Endothelial cell (in vitro differentiated cells): ENCODE results near the gene UPF1. TPM values are rescaled to one million over a fixed set of nuclear protein-coding genes. Genes with fewer than 3 reads are reported as not detected.
A peak's percentile ranks its signal among the peaks of the same experiment; 100 is the strongest.

Experiments
- DNase-seq: peaks from one replicate; pipeline ENCODE4 v3.0.0; 2021; ENCODE audit warnings: low spot score
- H3K27ac Mint-ChIP-seq: one replicate; pipeline ENCODE4 v1.8.0; 2021; ENCODE audit warnings: mixed read lengths, inconsistent platforms; ENCODE audit not compliant: unreplicated experiment
- H3K27me3 Mint-ChIP-seq: one replicate; pipeline ENCODE4 v1.8.0; 2021; ENCODE audit warnings: mild to moderate bottlenecking, moderate library complexity, mixed read lengths, inconsistent platforms; ENCODE audit not compliant: unreplicated experiment
- H3K36me3 Mint-ChIP-seq: one replicate; pipeline ENCODE4 v1.8.0; 2021; ENCODE audit warnings: mild to moderate bottlenecking, low read depth, mixed read lengths, inconsistent platforms; ENCODE audit not compliant: unreplicated experiment
- H3K4me1 Mint-ChIP-seq: one replicate; pipeline ENCODE4 v1.8.0; 2021; ENCODE audit warnings: mild to moderate bottlenecking, mixed read lengths, inconsistent platforms; ENCODE audit not compliant: unreplicated experiment
- H3K4me3 Mint-ChIP-seq: one replicate; pipeline ENCODE4 v1.8.0; 2021; ENCODE audit warnings: mild to moderate bottlenecking, mixed read lengths, inconsistent platforms; ENCODE audit not compliant: unreplicated experiment
- H3K9me3 Mint-ChIP-seq: one replicate; pipeline ENCODE4 v1.8.0; 2021; ENCODE audit warnings: mixed read lengths, inconsistent platforms; ENCODE audit not compliant: unreplicated experiment
- CTCF ChIP-seq: fragments of 200-600 bp; sonication (generic); IDR thresholded peaks from one replicate; pipeline ENCODE4 v1.5.0; 2021; ENCODE audit warnings: antibody characterized with exemption; ENCODE audit not compliant: unreplicated experiment
- total RNA-seq: library from RNA; stranded (reverse); fragmentation: NEBNext Ultra II Directional; extraction: Animal tissue kit (Norgen Biotek cat#: 25700); gene quantifications from one replicate; pipeline ENCODE4 v1.2.1, GENCODE V29; 2021; ENCODE audit not compliant: unreplicated experiment

Gene UPF1
- total RNA-seq, 1 donor from 2014 or later = 69.8 TPM

- no peaks in the 10 kb centered on the region for H3K9me3 Mint-ChIP-seq
- no peak for DNase-seq
- TF ChIP-seq CTCF = no peak
- H3K4me3 Mint-ChIP-seq = peak overlapping the region; percentile 56
- no peaks in the 10 kb centered on the region for H3K4me1 Mint-ChIP-seq
- H3K27ac Mint-ChIP-seq = no peak overlapping the region
- peaks cover 4% of the 10 kb centered on the region for H3K27me3 Mint-ChIP-seq
- H3K36me3 Mint-ChIP-seq = peaks cover 26% of the 10 kb centered on the region
Measured at GRCh38 chr19:18905058-18905456, 73.3 kb downstream of the UPF1 start.

DNA sequence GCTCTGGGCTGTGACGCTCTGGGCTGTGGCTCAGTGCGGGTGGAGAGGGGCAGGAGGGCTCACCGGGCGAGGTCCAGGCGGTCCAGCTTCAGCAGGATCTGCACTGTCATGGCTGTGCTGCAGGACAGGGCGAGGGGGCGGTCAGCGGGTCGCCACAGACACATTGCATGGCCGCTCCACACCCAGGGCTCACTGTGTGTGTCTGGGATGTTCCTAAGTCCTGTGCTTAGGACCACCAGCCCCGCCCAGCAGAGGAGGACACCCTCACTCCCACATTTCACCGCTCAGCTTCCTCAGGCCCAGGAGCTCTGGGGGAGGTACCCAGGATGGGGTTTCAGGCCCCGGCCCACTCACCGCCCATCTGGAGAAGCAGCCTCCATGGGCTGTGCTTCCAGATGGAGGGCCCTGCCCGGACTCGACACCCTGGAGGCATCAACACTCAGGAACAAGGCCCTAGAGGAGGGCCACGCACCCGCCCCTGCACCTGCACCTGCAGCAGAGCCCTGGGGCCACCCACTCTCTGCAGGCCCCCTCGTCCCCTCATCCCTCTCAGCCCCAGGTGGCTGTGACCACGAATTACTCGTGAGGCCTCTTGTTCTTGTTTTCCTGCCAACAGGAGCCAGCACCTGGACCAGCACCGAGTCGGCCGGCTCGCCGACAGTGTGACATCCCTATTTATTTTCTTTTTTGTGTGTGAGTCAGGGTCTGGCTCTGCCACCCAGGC is 73.9 kb downstream of the UPF1 start:
- peaks cover 4% of the 10 kb centered on the region for H3K27me3 Mint-ChIP-seq
- H3K4me3 Mint-ChIP-seq = peak overlapping the region; percentile 56
- H3K9me3 Mint-ChIP-seq = no peaks in the 10 kb centered on the region
- H3K36me3 Mint-ChIP-seq = peaks cover 24% of the 10 kb centered on the region
- no peak overlapping the region for H3K27ac Mint-ChIP-seq
- no peak for TF ChIP-seq CTCF
- DNase-seq = no peak
- no peaks in the 10 kb centered on the region for H3K4me1 Mint-ChIP-seq

DNA sequence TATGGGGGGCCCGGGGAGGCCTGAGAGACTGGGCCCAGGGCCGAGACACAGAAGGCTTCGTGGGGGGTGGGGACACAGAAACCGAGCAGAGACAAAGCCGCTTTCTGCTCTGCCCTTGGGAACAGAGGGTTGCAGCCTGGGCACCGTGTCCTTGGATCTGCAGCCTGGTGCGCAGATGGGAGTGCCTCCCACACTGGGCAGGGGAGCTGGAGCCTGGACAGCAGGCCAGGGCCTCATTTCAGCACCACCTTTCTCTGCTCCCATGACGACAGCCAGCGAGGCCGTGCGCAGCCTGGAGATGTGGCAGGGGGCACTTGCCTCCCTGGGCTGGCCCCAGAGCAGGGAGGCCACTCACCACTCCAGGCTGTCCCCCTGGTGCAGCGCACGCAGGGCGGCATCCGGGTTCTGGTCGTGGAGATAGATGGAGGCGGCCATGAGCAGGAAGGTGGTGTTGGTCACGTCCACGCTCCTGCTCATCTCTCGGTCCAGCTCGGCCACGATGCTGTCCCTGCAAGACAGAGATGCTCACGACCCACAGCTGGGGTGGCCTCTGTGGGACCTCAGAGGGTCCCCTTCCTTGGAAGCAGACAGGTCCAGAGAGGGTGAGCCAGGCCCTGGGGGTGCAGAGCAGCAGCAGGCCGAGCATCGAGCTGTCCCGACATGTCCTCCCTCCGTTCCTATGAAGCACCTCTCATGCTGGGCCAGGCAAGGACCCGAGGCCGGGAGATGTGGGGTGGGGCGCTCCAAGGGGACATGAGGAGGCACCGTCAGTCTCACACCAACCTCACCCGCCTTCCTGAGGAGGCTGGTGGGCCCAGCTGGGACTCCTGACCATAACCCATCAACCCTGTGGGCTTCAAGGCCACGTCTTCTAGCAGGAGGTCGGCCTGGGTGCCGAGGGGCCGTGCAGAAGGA is 75.1 kb downstream of the UPF1 start:
- no peak overlapping the region for H3K4me3 Mint-ChIP-seq
- H3K36me3 Mint-ChIP-seq = peaks cover 17% of the 10 kb centered on the region
- no peaks in the 10 kb centered on the region for H3K4me1 Mint-ChIP-seq
- no peak for TF ChIP-seq CTCF
- no peaks in the 10 kb centered on the region for H3K27me3 Mint-ChIP-seq
- H3K27ac Mint-ChIP-seq = no peak overlapping the region
- no peaks in the 10 kb centered on the region for H3K9me3 Mint-ChIP-seq
- no peak for DNase-seq

DNA sequence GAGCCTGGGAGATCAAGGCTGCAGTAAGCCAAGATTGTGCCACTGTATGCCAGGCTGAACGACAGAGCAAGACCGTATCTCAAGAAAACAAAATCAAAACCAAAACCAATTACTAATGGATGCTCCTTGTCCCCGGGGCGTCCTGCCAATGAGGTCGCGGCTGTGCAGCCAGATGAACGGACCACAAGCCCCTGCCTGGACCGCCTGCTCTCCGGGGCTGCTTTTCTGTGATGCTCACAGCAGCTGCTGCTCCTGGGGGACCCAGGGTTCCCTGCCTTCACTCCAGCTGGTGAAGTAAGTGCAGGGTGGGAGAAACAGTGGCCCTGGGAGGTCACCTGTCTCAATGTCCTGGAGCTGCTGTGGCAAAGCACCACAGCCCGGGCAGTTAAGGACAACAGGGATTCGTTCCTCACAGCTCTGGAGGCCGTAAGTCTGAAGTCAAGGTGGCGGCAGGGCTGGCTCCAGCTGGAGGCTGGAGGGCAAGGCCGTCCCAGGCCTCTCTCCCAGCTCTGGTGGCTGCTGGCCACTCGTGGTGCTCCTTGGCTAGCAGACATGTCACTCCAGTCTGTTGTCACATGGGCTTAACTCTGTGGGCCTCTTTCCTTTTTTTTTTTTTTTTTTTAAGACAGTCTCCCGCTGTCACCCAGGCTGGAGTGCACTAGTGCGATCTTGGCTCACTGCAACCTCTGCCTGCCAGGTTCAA is 77.3 kb downstream of the UPF1 start:
- Mint-ChIP-seq H3K27me3 (no peaks in the 10 kb centered on the region), H3K9me3 (no peaks in the 10 kb centered on the region), H3K4me1 (no peaks in the 10 kb centered on the region), H3K4me3 (no peak overlapping the region), H3K36me3 (peaks cover 13% of the 10 kb centered on the region), H3K27ac (no peak overlapping the region)
- no peak for DNase-seq
- TF ChIP-seq CTCF = no peak
